ENCODE data around the gene NT5DC3.

DNA sequence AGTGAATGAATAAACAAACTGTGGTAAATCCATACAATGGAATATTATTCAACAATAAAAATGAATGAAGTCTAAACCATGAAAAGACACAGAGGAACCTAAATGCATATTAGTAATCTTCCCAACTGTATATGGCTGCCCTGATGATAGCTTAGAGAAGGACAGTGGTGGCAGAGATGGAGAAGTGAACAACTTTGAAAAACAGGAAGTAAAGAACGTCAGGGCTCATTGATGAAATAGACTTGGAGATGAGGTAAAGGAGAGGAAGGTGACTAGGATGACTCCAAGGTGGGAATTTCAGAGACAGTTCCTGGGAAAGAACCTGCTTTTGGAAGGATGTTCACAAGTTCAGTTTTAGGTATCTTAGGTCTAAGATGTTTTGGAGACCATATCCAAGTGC lies 36.3 kb upstream of the NT5DC3 start:
- TF ChIP-seq POLR2A (IDR thresholded peaks at IDR 0.05): no peak
- TF ChIP-seq, protein P1, sequence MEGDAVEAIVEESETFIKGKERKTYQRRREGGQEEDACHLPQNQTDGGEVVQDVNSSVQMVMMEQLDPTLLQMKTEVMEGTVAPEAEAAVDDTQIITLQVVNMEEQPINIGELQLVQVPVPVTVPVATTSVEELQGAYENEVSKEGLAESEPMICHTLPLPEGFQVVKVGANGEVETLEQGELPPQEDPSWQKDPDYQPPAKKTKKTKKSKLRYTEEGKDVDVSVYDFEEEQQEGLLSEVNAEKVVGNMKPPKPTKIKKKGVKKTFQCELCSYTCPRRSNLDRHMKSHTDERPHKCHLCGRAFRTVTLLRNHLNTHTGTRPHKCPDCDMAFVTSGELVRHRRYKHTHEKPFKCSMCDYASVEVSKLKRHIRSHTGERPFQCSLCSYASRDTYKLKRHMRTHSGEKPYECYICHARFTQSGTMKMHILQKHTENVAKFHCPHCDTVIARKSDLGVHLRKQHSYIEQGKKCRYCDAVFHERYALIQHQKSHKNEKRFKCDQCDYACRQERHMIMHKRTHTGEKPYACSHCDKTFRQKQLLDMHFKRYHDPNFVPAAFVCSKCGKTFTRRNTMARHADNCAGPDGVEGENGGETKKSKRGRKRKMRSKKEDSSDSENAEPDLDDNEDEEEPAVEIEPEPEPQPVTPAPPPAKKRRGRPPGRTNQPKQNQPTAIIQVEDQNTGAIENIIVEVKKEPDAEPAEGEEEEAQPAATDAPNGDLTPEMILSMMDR (IDR thresholded peaks at IDR 0.05): no peak

Data from testis (tissue), 2 donors.